HFF-Myc (cell line): ENCODE results near the gene TMPRSS11A.

Experiments
- DNase-seq: peaks from one replicate; pipeline ENCODE4 v3.0.0-alpha.2; 2011; ENCODE audit warnings: low read depth; ENCODE audit errors: extremely low read depth
- H3K4me3 ChIP-seq: replicated peaks from 2 replicates; pipeline ENCODE4 v1.5.1; 2011; ENCODE audit warnings: low read depth, mild to moderate bottlenecking, control low read depth, low read length
- TF ChIP-seq, protein P1 (sequence below): IDR thresholded peaks from 2 replicates; pipeline ENCODE4 v1.5.1; 2012; ENCODE audit warnings: mild to moderate bottlenecking, low read depth, low read length, control low read depth; ENCODE audit errors: missing control alignments

Gene TMPRSS11A

DNA sequence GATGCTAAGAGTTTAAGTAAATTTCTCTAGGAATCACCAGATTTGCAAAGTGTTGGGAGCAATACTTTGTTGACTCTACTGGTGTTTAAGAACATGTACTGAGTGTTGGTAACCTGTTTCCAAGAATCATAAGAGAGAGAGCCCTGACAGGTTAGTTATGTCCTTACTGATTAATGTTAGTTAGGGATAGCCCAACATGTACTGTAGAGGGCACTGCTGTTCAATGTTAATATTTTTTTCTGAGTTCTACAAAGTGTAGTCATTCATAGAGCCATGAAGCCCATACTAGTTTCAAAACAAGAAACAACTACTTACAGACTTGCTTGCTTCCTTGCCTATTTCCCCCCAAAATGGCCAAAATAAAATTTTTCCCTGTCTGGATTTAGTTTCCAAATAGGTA lies 91.4 kb downstream of the TMPRSS11A start:
- DNase-seq: peak; percentile 39
- H3K4me3 ChIP-seq: no peak overlapping the region
- TF ChIP-seq, protein P1, sequence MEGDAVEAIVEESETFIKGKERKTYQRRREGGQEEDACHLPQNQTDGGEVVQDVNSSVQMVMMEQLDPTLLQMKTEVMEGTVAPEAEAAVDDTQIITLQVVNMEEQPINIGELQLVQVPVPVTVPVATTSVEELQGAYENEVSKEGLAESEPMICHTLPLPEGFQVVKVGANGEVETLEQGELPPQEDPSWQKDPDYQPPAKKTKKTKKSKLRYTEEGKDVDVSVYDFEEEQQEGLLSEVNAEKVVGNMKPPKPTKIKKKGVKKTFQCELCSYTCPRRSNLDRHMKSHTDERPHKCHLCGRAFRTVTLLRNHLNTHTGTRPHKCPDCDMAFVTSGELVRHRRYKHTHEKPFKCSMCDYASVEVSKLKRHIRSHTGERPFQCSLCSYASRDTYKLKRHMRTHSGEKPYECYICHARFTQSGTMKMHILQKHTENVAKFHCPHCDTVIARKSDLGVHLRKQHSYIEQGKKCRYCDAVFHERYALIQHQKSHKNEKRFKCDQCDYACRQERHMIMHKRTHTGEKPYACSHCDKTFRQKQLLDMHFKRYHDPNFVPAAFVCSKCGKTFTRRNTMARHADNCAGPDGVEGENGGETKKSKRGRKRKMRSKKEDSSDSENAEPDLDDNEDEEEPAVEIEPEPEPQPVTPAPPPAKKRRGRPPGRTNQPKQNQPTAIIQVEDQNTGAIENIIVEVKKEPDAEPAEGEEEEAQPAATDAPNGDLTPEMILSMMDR: peak; percentile 30

- no peak for DNase-seq
- H3K4me3 ChIP-seq: no peak overlapping the region
- TF ChIP-seq, protein P1: no peak
These were observed 93.6 kb downstream of the TMPRSS11A start for GRCh38 chr4:67869580-67870190.

DNA sequence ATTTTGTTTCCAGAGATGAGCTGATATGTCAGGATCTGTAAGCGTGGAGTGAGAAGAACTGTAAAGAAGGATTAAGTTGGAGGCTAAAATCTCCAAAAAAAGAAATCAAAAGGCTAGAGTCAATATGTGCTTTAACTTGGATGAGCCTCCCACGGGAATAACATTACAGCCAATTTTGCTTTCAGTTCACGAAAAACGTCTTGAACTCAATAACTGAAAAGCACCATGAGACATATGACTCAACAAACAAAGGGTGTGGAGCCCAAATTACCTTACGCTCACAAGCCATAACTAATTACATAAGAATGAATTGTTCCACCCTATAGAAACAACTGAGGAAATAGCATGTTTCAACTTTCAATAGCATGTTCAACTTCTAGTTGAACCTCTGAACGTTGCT lies 101.8 kb downstream of the TMPRSS11A start:
- no peak for DNase-seq
- TF ChIP-seq, protein P1: no peak
- no peak overlapping the region for H3K4me3 ChIP-seq
